ENCODE results near the gene S100A9.
A peak's percentile ranks its signal among the peaks of the same experiment; 100 is the strongest.
"Not testable (repeated sequence)": the region's sequence is repeated elsewhere in the genome, so short reads cannot be mapped to it uniquely, and the experiment has no call there.

S100A9 gene

DNA sequence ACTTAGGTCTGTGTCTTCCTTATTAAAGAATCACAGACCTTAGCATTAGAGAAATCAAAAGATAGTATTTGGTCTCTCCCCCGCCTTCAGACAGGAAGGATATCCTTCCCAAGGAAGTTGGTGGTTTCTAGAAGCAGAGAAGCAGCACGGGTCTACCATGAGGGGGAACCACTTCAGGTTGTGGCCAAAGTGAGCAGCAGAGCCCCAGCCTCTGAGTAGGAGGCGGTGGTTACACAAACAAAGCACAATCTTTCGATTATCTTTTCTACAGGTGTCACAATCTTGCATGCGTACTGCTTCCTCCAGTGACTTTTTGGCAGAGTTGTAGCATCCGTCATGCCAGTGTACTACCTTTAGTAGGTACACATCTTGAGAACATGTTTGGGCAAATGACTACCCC is 17.9 kb upstream of the S100A9 start:
- Mint-ChIP-seq H3K36me3 (ENCODE audit: low read depth) (no peaks in the 10 kb centered on the region), H3K9me3 (no peaks in the 10 kb centered on the region), H3K4me3 (no peak overlapping the region), H3K27me3 (peaks cover 9% of the 10 kb centered on the region), H3K27ac (no peak overlapping the region), H3K4me1 (peaks cover 16% of the 10 kb centered on the region)
- DNase-seq = no peak
- ATAC-seq = no peak

GRCh38 chr1:153340356-153340755 is 17.3 kb upstream of the S100A9 start:
- Mint-ChIP-seq H3K4me3 (no peak overlapping the region), H3K27me3 (peaks cover 9% of the 10 kb centered on the region), H3K4me1 (peaks cover 21% of the 10 kb centered on the region), H3K27ac (no peak overlapping the region), H3K36me3 (ENCODE audit: low read depth) (no peaks in the 10 kb centered on the region), H3K9me3 (no peaks in the 10 kb centered on the region)
- ATAC-seq = no peak
- DNase-seq = no peak

- DNase-seq = no peak
- Mint-ChIP-seq H3K4me1 (peaks cover 32% of the 10 kb centered on the region), H3K4me3 (no peak overlapping the region), H3K9me3 (no peaks in the 10 kb centered on the region), H3K36me3 (ENCODE audit: low read depth) (no peaks in the 10 kb centered on the region), H3K27ac (no peak overlapping the region), H3K27me3 (peaks cover 9% of the 10 kb centered on the region)
- ATAC-seq = no peak
These were observed 16.2 kb upstream of the S100A9 start for GRCh38 chr1:153341431-153341934.

- Mint-ChIP-seq H3K27me3 (peaks cover 9% of the 10 kb centered on the region), H3K36me3 (ENCODE audit: low read depth) (no peaks in the 10 kb centered on the region), H3K4me3 (no peak overlapping the region), H3K4me1 (peaks cover 35% of the 10 kb centered on the region), H3K9me3 (no peaks in the 10 kb centered on the region), H3K27ac (no peak overlapping the region)
- ATAC-seq = no peak
- DNase-seq = no peak
These were observed 15.5 kb upstream of the S100A9 start for GRCh38 chr1:153342178-153342577.

GRCh38 chr1:153343040-153343681 is 14.5 kb upstream of the S100A9 start:
- H3K27ac Mint-ChIP-seq = peak overlapping the region; percentile 17
- peaks cover 15% of the 10 kb centered on the region for H3K27me3 Mint-ChIP-seq
- no peak overlapping the region for H3K4me3 Mint-ChIP-seq
- H3K9me3 Mint-ChIP-seq = no peaks in the 10 kb centered on the region
- H3K4me1 Mint-ChIP-seq = peaks cover 35% of the 10 kb centered on the region
- no peaks in the 10 kb centered on the region for H3K36me3 Mint-ChIP-seq (ENCODE audit: low read depth)
- DNase-seq = no peak
- no peak for ATAC-seq

- H3K4me3 Mint-ChIP-seq = no peak overlapping the region
- peaks cover 18% of the 10 kb centered on the region for H3K27me3 Mint-ChIP-seq
- no peaks in the 10 kb centered on the region for H3K9me3 Mint-ChIP-seq
- peaks cover 35% of the 10 kb centered on the region for H3K4me1 Mint-ChIP-seq
- ATAC-seq (no peak), DNase-seq (no peak)
- H3K36me3 Mint-ChIP-seq (ENCODE audit: low read depth) = no peaks in the 10 kb centered on the region
- H3K27ac Mint-ChIP-seq = no peak overlapping the region
These were observed 13.6 kb upstream of the S100A9 start for GRCh38 chr1:153343811-153344717.

GRCh38 chr1:153344718-153345025 is 13.0 kb upstream of the S100A9 start:
- no peak for DNase-seq
- Mint-ChIP-seq H3K4me3 (no peak overlapping the region), H3K4me1 (peaks cover 30% of the 10 kb centered on the region), H3K27ac (no peak overlapping the region), H3K9me3 (no peaks in the 10 kb centered on the region), H3K36me3 (ENCODE audit: low read depth) (no peaks in the 10 kb centered on the region), H3K27me3 (peaks cover 21% of the 10 kb centered on the region)
- no peak for ATAC-seq

DNA sequence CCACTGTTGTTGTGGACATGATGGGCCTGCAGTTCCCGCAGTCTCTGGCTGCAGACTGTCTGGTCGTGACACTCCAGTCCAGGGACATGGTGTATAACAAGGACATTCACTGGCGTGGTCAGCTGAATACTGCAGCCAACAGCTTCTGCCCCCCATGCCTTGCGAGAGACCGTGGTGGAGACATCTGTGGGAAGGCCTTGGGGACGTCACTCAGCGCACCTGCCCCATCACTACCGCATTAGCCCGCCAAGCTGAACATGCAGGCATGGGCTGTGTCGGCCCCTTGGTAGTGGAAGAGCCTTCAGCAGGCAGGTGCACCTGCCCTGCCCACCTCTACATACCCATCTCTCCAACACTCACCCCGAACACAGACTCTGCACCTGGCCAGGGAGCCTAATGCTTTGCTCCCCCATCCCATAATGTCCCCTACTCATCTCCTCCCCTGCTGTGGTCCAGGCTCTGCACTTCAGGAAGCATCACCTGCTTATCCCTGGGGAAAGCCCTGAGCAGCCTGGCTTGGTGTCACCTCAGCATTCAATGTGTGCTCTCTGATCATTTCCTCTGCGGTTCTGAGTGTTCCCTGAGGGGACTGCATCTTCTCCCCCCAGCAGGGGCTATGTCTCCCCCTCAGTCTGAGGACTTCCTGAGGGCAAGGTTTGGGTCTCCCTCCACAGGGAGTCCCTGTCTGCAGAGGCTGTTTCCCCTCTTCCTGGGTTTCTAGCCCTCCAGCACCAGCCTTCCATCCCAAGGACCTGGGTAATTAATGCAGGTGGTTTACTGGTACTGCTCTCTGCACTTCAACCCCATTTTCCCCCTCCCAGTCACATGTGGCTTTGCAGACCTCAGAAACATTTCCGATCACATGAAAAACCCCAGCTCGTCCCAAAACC is 12.2 kb upstream of the S100A9 start:
- H3K9me3 Mint-ChIP-seq = no peaks in the 10 kb centered on the region
- ATAC-seq = peak; percentile 55

GRCh38 chr1:153346077-153346723 is 11.5 kb upstream of the S100A9 start:
- no peak overlapping the region for H3K27ac Mint-ChIP-seq
- no peaks in the 10 kb centered on the region for H3K9me3 Mint-ChIP-seq
- ATAC-seq (no peak), DNase-seq (no peak)
- peaks cover 27% of the 10 kb centered on the region for H3K27me3 Mint-ChIP-seq
- H3K36me3 Mint-ChIP-seq (ENCODE audit: low read depth) = no peaks in the 10 kb centered on the region
- H3K4me1 Mint-ChIP-seq = peaks cover 25% of the 10 kb centered on the region
- H3K4me3 Mint-ChIP-seq = no peak overlapping the region

More for the DNA sequence above, 12.2 kb upstream of the S100A9 start:
- Mint-ChIP-seq H3K27me3 (peaks cover 22% of the 10 kb centered on the region), H3K36me3 (ENCODE audit: low read depth) (no peaks in the 10 kb centered on the region), H3K27ac (no peak overlapping the region), H3K4me3 (no peak overlapping the region), H3K4me1 (peaks cover 25% of the 10 kb centered on the region)
- DNase-seq = no peak

GRCh38 chr1:153347049-153347448 is 10.6 kb upstream of the S100A9 start:
- ATAC-seq; H3K4me3 Mint-ChIP-seq; H3K9me3 Mint-ChIP-seq; H3K27ac Mint-ChIP-seq; H3K36me3 Mint-ChIP-seq (ENCODE audit: low read depth); DNase-seq: not testable (repeated sequence)
- peaks cover 27% of the 10 kb centered on the region for H3K27me3 Mint-ChIP-seq
- peaks cover 25% of the 10 kb centered on the region for H3K4me1 Mint-ChIP-seq

GRCh38 chr1:153347856-153348255 is 9.8 kb upstream of the S100A9 start:
- H3K9me3 Mint-ChIP-seq = no peaks in the 10 kb centered on the region
- ATAC-seq = no peak
- H3K27ac Mint-ChIP-seq = no peak overlapping the region
- no peak for DNase-seq
- H3K36me3 Mint-ChIP-seq (ENCODE audit: low read depth) = no peaks in the 10 kb centered on the region
- peaks cover 24% of the 10 kb centered on the region for H3K27me3 Mint-ChIP-seq
- H3K4me1 Mint-ChIP-seq = peaks cover 25% of the 10 kb centered on the region
- H3K4me3 Mint-ChIP-seq = no peak overlapping the region

GRCh38 chr1:153348511-153349362 is 8.9 kb upstream of the S100A9 start, which contains the start of gene PGLYRP4:
Gene PGLYRP4 (minus strand): TSS chr1:153348841. CDS start chr1:153347932, 909 bp downstream.
- no peaks in the 10 kb centered on the region for H3K36me3 Mint-ChIP-seq (ENCODE audit: low read depth)
- H3K27me3 Mint-ChIP-seq = peaks cover 29% of the 10 kb centered on the region
- peaks cover 22% of the 10 kb centered on the region for H3K4me1 Mint-ChIP-seq
- DNase-seq (no peak), ATAC-seq (no peak)
- no peak within 1 kb of the TSS for H3K4me3 Mint-ChIP-seq
- no peaks in the 10 kb centered on the region for H3K9me3 Mint-ChIP-seq
- no peak within 1 kb of the TSS for H3K27ac Mint-ChIP-seq
